Muscle of leg (tissue), 11 donors: Measurements from ENCODE around the gene HYAL2. TPM values are rescaled to one million over a fixed set of nuclear protein-coding genes. Genes with fewer than 3 reads are reported as not detected.

Experiments
- DNase-seq: peaks from one replicate; pipeline ENCODE4 v3.0.0; 2013
- H3K27ac ChIP-seq: one replicate; pipeline ENCODE4 v1.5.1; 2013; ENCODE audit warnings: mild to moderate bottlenecking, low read length, control low read depth
- H3K27me3 ChIP-seq: one replicate; pipeline ENCODE4 v1.6.1; 2013; ENCODE audit warnings: low read length; ENCODE audit not compliant: control insufficient read depth, insufficient read depth
- H3K36me3 ChIP-seq: one replicate; pipeline ENCODE4 v1.6.1; 2013; ENCODE audit warnings: low read length; ENCODE audit not compliant: control insufficient read depth, insufficient read depth
- H3K4me1 ChIP-seq: one replicate; pipeline ENCODE4 v1.6.1; 2013; ENCODE audit warnings: low read length; ENCODE audit not compliant: control insufficient read depth, insufficient read depth
- H3K4me3 ChIP-seq: one replicate; pipeline ENCODE4 v1.5.1; 2013; ENCODE audit warnings: low read length, control low read depth
- H3K9me3 ChIP-seq: replicated peaks from 2 replicates; pipeline ENCODE4 v1.6.1; 2013; ENCODE audit warnings: low read depth, low read length; ENCODE audit not compliant: control insufficient read depth
- WGBS: methylation state at CpG from one replicate; pipeline ENCODE4 v1.1.5; 2013; ENCODE audit warnings: missing lambda C conversion rate; ENCODE audit not compliant: insufficient coverage; 5-methylcytosine and 5-hydroxymethylcytosine counted together
- polyA plus RNA-seq, 8 donors: library from polyadenylated mRNA; unstranded; fragments of 120-200 nt; gene quantifications; one replicate each; pipeline versions ENCODE4 v1.2.1 to v1.2.3, GENCODE V29; 2013; ENCODE audit warnings: inconsistent platforms in 1 of 8, low replicate concordance in 1 of 8; ENCODE audit not compliant: insufficient read length in 8 of 8, insufficient read depth in 1 of 8
- total RNA-seq: library from RNA; stranded (reverse); fragments of 120-200 nt; gene quantifications from one replicate; pipeline ENCODE4 v1.2.4, GENCODE V29; 2013

Gene HYAL2
- total and polyA plus RNA-seq, 9 donors: 34.3 to 51.6 (median 47.7) TPM

- no peak for DNase-seq
- Histone ChIP-seq H3K36me3 (peaks cover 40% of the 10 kb centered on the region), H3K9me3 (no peaks in the 10 kb centered on the region), H3K27ac (no peak overlapping the region), H3K4me1 (peaks cover 46% of the 10 kb centered on the region), H3K27me3 (no peaks in the 10 kb centered on the region), H3K4me3 (peak overlapping the region; percentile 14)
- no CpG with 5 or more reads among the region's 8 CpGs for WGBS
Measured at GRCh38 chr3:50359760-50360110, 37.2 kb upstream of the HYAL2 start.

- H3K9me3 ChIP-seq: no peaks in the 10 kb centered on the region
- peaks cover 40% of the 10 kb centered on the region for H3K4me1 ChIP-seq
- 2% methylated on average over 55 of the region's 64 CpGs for WGBS
- peak within 1 kb of the TSS; percentile 97 for H3K4me3 ChIP-seq
- H3K27ac ChIP-seq: peak within 1 kb of the TSS; percentile 89
- H3K36me3 ChIP-seq: peaks cover 46% of the 10 kb centered on the region
- no peaks in the 10 kb centered on the region for H3K27me3 ChIP-seq
- DNase-seq: peak; percentile 100
Measured at GRCh38 chr3:50358911-50359759, 36.6 kb upstream of the HYAL2 start, which contains the start of gene TMEM115. TSS of gene TMEM115 (minus strand) at chr3:50359521. CDS start at chr3:50359063, 458 bp downstream.

- H3K4me1 ChIP-seq: peaks cover 39% of the 10 kb centered on the region
- no peak for DNase-seq
- H3K27me3 ChIP-seq: no peaks in the 10 kb centered on the region
- H3K4me3 ChIP-seq: peak overlapping the region; percentile 97
- peaks cover 52% of the 10 kb centered on the region for H3K36me3 ChIP-seq
- peak overlapping the region; percentile 89 for H3K27ac ChIP-seq
- no peaks in the 10 kb centered on the region for H3K9me3 ChIP-seq
- 64% methylated on average over 16 of the region's 24 CpGs for WGBS
Measured at GRCh38 chr3:50358355-50358910, 35.9 kb upstream of the HYAL2 start.

- no CpG with 5 or more reads among the region's 1 CpG for WGBS
- Histone ChIP-seq H3K9me3 (no peaks in the 10 kb centered on the region), H3K36me3 (peaks cover 61% of the 10 kb centered on the region), H3K27me3 (no peaks in the 10 kb centered on the region), H3K27ac (no peak overlapping the region), H3K4me1 (peaks cover 39% of the 10 kb centered on the region), H3K4me3 (peak overlapping the region; percentile 97)
- no peak for DNase-seq
Measured at GRCh38 chr3:50357481-50357880, 34.9 kb upstream of the HYAL2 start.

- Histone ChIP-seq H3K27ac (no peak overlapping the region), H3K4me3 (no peak overlapping the region), H3K36me3 (peaks cover 66% of the 10 kb centered on the region), H3K4me1 (peaks cover 41% of the 10 kb centered on the region), H3K9me3 (no peaks in the 10 kb centered on the region), H3K27me3 (no peaks in the 10 kb centered on the region)
- no peak for DNase-seq
- 56% methylated on average over 4 of the region's 5 CpGs for WGBS
Measured at GRCh38 chr3:50356553-50356952, 34.0 kb upstream of the HYAL2 start.

DNA sequence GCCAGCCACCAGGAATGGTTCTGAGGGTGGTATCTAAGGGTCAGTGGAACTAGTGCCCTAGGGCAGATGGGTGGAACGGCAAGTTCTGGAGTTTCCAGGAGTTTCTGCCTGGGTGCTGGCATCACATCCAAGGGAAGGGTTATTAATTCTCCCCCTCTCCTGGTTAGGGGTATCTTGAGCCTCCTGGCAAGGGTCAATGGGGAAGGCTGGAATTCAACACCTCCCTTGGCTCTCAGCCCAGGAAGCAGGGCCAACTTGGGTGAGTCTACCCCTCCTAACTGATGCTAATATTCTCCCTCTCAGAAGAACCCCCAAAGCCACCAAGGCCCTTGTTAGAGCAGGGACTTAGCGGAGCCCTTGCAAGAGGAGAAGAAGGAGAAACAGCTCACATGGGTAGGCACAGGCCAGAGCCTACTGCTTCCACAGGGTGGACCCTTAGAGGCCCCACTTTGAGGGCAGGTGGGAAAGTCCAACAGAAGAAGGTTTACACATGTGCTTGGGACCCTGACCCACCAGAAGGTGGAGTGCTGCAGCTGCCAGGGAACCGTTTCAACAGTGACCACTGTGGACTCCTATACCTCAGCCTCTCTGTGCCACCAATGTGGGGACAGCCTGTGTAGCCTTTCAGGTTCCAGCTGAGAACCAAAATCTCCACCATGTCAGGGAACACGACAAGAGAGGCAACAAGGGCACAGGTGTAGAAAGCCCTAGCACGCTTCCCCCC lies 33.4 kb upstream of the HYAL2 start:
- H3K4me1 ChIP-seq: peaks cover 47% of the 10 kb centered on the region
- no peak overlapping the region for H3K27ac ChIP-seq
- WGBS: 62% methylated on average over 4 of the region's 5 CpGs
- no peaks in the 10 kb centered on the region for H3K27me3 ChIP-seq
- no peak for DNase-seq
- peaks cover 68% of the 10 kb centered on the region for H3K36me3 ChIP-seq
- no peak overlapping the region for H3K4me3 ChIP-seq
- no peaks in the 10 kb centered on the region for H3K9me3 ChIP-seq

DNA sequence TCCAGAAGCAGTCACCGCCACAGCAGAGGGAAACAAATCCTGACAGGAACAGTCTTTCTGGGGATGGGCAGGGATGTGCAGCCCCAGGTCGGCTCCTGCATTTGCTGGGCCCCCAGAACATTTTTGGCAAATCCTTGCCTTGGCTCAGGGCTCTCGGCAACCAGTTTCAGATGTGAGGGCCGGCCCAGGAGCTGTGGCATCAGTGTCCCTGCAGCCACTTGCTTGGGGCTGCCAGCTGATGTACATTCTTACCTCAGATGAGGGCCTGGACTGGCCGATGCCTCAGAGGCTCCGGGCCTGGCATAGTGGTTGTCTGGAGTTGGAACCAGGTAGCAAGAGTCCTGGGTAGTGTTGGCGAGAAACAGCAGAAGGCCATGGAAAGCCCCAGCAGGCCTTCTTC lies 32.3 kb upstream of the HYAL2 start:
- H3K36me3 ChIP-seq: peaks cover 68% of the 10 kb centered on the region
- no peaks in the 10 kb centered on the region for H3K27me3 ChIP-seq
- DNase-seq: no peak
- no peaks in the 10 kb centered on the region for H3K9me3 ChIP-seq
- H3K27ac ChIP-seq: no peak overlapping the region
- peaks cover 55% of the 10 kb centered on the region for H3K4me1 ChIP-seq
- H3K4me3 ChIP-seq: no peak overlapping the region
- WGBS: 76% methylated on average over 4 of the region's 7 CpGs

GRCh38 chr3:50354186-50354764 lies 31.7 kb upstream of the HYAL2 start:
- Histone ChIP-seq H3K4me1 (peaks cover 58% of the 10 kb centered on the region), H3K4me3 (no peak overlapping the region), H3K9me3 (no peaks in the 10 kb centered on the region), H3K27me3 (no peaks in the 10 kb centered on the region), H3K36me3 (peaks cover 69% of the 10 kb centered on the region), H3K27ac (no peak overlapping the region)
- 85% methylated on average over 4 of the region's 5 CpGs for WGBS
- DNase-seq: no peak

- H3K27ac ChIP-seq: no peak overlapping the region
- peaks cover 59% of the 10 kb centered on the region for H3K4me1 ChIP-seq
- H3K4me3 ChIP-seq: no peak overlapping the region
- 81% methylated on average over 10 of the region's 12 CpGs for WGBS
- no peaks in the 10 kb centered on the region for H3K27me3 ChIP-seq
- no peak for DNase-seq
- H3K9me3 ChIP-seq: no peaks in the 10 kb centered on the region
- peaks cover 74% of the 10 kb centered on the region for H3K36me3 ChIP-seq
Measured at GRCh38 chr3:50353245-50354004, 30.9 kb upstream of the HYAL2 start.
